ENCODE results near the gene CCDC158. TPM values are rescaled to one million over a fixed set of nuclear protein-coding genes. Genes with fewer than 3 reads are reported as not detected.

The CCDC158 gene
- total and polyA plus RNA-seq, 2 of the 4 experiments (the other 2 are of a cell fraction), result not detected

- CTCF ChIA-PET, result no interaction called here
- Histone ChIP-seq H3K9me3 (ENCODE audit: control insufficient read depth, insufficient read depth, low read length) (no peaks in the 10 kb centered on the region), H4K8ac (ENCODE audit: low read depth in 2 of 2, low read length in 2 of 2) (no peak overlapping the region), H2AK5ac (ENCODE audit: low read depth, low read length) (no peak overlapping the region), H4K5ac (ENCODE audit: low read depth, low read length) (no peak overlapping the region), H2AFZ (replicated peaks; ENCODE audit: low read length, poor library complexity) (no peak overlapping the region), H3K27me3 (ENCODE audit: control insufficient read depth, insufficient read depth, low read length) (peaks cover 11% of the 10 kb centered on the region), H2AK9ac (replicated peaks; ENCODE audit: low read depth, low read length, poor library complexity) (no peak overlapping the region), H4K20me1 (ENCODE audit: insufficient read depth, low read length) (no peaks in the 10 kb centered on the region), H3K14ac (replicated peaks; ENCODE audit: low read depth, low read length) (no peak overlapping the region), H3K4me3 (ENCODE audit: insufficient read depth, low read depth, low read length) (no peak overlapping the region), H3K4ac (ENCODE audit: low read depth, low read length) (no peak overlapping the region), H3K36me3 (ENCODE audit: control insufficient read depth, insufficient read depth, low read length) (no peaks in the 10 kb centered on the region), H2BK5ac (ENCODE audit: low read depth, low read length, poor library complexity, severe bottlenecking) (no peak overlapping the region), H3K4me1 (ENCODE audit: control insufficient read depth, insufficient read depth, low read length) (no peaks in the 10 kb centered on the region), H2BK15ac (ENCODE audit: low read depth, low read length) (no peak overlapping the region), H3K9me1 (ENCODE audit: insufficient read depth, low read length) (no peaks in the 10 kb centered on the region), H4K91ac (ENCODE audit: insufficient read depth, low read depth, low read length) (no peak overlapping the region), H3K27ac (ENCODE audit: insufficient read depth, low read length) (no peak overlapping the region), H3K9ac (ENCODE audit: low read depth, low read length) (no peak overlapping the region), H2BK120ac (ENCODE audit: low read depth, low read length) (no peak overlapping the region), H3K4me2 (ENCODE audit: low read depth, low read length) (no peak overlapping the region), H2BK20ac (ENCODE audit: low read depth, low read length) (no peak overlapping the region), H3K23ac (ENCODE audit: low read depth, low read length) (no peak overlapping the region), H3K56ac (ENCODE audit: extremely low read depth, insufficient read depth, low read length) (no peak overlapping the region), H3K18ac (ENCODE audit: low read depth, low read length) (no peak overlapping the region), H3K79me1 (ENCODE audit: low read depth in 1 of 2, low read length in 2 of 2) (no peaks in the 10 kb centered on the region)
- DNase-seq, result no peak
- intact Hi-C loops (cut with micrococcal nuclease) (no loop called here), dilution Hi-C loops (cut with HindIII; ENCODE audit: low sequenced_read_pairs, unreplicated experiment) (no loop called here), in situ Hi-C loops (cut with MboI; ENCODE audit: low sequenced_read_pairs) (loop anchor here (10.0 kb wide), 1 partner anchor 190 kb away; no protein-coding TSS in a partner anchor)
- WGBS, 2 experiments (ENCODE audit: extremely low coverage in 2 of 2, insufficient read length in 1 of 2), result no CpG with 5 or more reads among the region's 1 CpG
- BruUV-seq (replicated peaks), result no TSS peak
- TF ChIP-seq SMC3 (IDR thresholded peaks at IDR 0.05; ENCODE audit: low read depth, low read length) (no peak), CEBPB (IDR thresholded peaks at IDR 0.05; ENCODE audit: low read depth, low read length) (no peak), RFX5 (IDR thresholded peaks at IDR 0.05; ENCODE audit: low read depth, low read length) (no peak), RAD21 (IDR thresholded peaks at IDR 0.05; ENCODE audit: low read length) (no peak), BHLHE40 (IDR thresholded peaks at IDR 0.05; ENCODE audit: low read depth, low read length) (no peak), CTCF (conservative IDR thresholded peaks at IDR 0.05; ENCODE audit: low read depth, low read length) (no peak), MXI1 (IDR thresholded peaks at IDR 0.05; ENCODE audit: borderline replicate concordance, low read depth, low read length) (no peak), FOS (IDR thresholded peaks at IDR 0.05; ENCODE audit: low read depth, low read length) (no peak), RCOR1 (IDR thresholded peaks at IDR 0.05; ENCODE audit: insufficient replicate concordance, low read length) (no peak), MAZ (IDR thresholded peaks at IDR 0.05; ENCODE audit: borderline replicate concordance, low read depth, low read length) (no peak), ELK1 (IDR thresholded peaks at IDR 0.05; ENCODE audit: borderline replicate concordance, low read depth, low read length) (no peak), USF2 (IDR thresholded peaks at IDR 0.05; ENCODE audit: low read depth, low read length) (no peak), MAFK (IDR thresholded peaks at IDR 0.05; ENCODE audit: low read depth, low read length) (no peak)
- no peak for ATAC-seq (ENCODE audit: low read depth)
- POLR2A ChIA-PET (ENCODE audit: unreplicated experiment), result no interaction called here
Measured at GRCh38 chr4:76374798-76375197, 46.1 kb downstream of the CCDC158 start.
